Gastrocnemius medialis (tissue), 4 donors: Measurements from ENCODE around the gene PLCB1.

Experiments
- CTCF ChIP-seq, 5 experiments: fragments of 450-650 bp in 3 of 5; fragments of 200-600 bp in 2 of 5; sonication (generic) in 2 of 5; IDR thresholded peaks in 4 of 5; conservative IDR thresholded peaks in 1 of 5; 1 replicate in 4 of 5; 2 replicates in 1 of 5; pipeline ENCODE4 v1.5.1; 2016 to 2019; ENCODE audit warnings: antibody characterized with exemption in 5 of 5, mild to moderate bottlenecking in 3 of 5, moderate library complexity in 3 of 5
- POLR2A ChIP-seq, 2 donors: fragments of 450-650 bp; IDR thresholded peaks; one replicate each; pipeline ENCODE4 v1.6.1; 2017; ENCODE audit warnings: antibody characterized with exemption in 2 of 2, mild to moderate bottlenecking in 2 of 2, moderate library complexity in 2 of 2

- TF ChIP-seq CTCF (IDR thresholded peaks at IDR 0.05 in 4 of 5, conservative IDR thresholded peaks at IDR 0.05 in 1 of 5) = no peak
- TF ChIP-seq POLR2A (IDR thresholded peaks at IDR 0.05) = no peak
These were observed 383.9 kb downstream of the PLCB1 start for GRCh38 chr20:8515810-8516435.
